ENCODE measurements around the gene MACROH2A1.

DNA sequence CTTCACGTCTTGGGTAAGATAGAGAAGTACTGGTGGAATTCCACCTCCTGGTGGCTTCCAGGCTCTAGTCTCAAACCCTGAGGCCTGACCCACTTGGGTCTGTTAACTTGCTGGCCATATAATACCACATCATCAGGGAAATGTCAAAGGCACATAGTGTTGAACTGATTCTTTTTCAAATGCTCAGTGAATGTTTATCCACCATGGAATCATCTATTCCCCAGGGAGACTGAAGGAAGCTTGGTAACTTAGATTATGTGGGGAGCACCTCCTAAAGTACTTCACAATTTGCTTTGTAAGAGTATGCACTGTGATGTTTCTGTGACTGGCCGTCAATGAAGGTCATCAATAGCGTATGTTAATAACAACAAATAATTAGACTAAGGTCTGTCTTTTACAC is 16.1 kb downstream of the MACROH2A1 start:
- TF ChIP-seq SUZ12 (IDR thresholded peaks at IDR 0.05; ENCODE audit: extremely low read depth, insufficient read depth, insufficient read length) (no peak), YY1 (IDR thresholded peaks at IDR 0.05; ENCODE audit: insufficient read depth, insufficient read length) (no peak)
